AG04449 (cell line): ENCODE results near the gene KAZN.

Source experiments
- CTCF ChIA-PET: fragments of 350-600 bp; formaldehyde crosslinking; extraction: SDS; loops from one replicate; lab custom pipeline; 2021; ENCODE audit warnings: antibody characterized with exemption; lab: Yijun Ruan, JAX
- POLR2A ChIA-PET: fragments of 400-600, 350-600 bp; formaldehyde crosslinking; extraction: SDS; loops from one replicate; lab custom pipeline; 2020; ENCODE audit warnings: antibody characterized with exemption, inconsistent platforms; lab: Yijun Ruan, JAX
- DNase-seq: peaks from one replicate; pipeline ENCODE4 v3.0.0-alpha.2; 2010; ENCODE audit warnings: low read depth, low spot score
- H3K4me3 ChIP-seq: 2 replicates; pipeline ENCODE4 v1.5.1; 2011; ENCODE audit warnings: low read depth, mild to moderate bottlenecking, control low read depth, low read length
- TF ChIP-seq, protein P1 (sequence below): IDR thresholded peaks from one replicate; pipeline ENCODE4 v1.5.1; 2011; ENCODE audit warnings: mild to moderate bottlenecking, moderate library complexity, low read length, control low read depth, inconsistent platforms; ENCODE audit not compliant: insufficient read depth; ENCODE audit errors: missing control alignments

Gene KAZN

DNA sequence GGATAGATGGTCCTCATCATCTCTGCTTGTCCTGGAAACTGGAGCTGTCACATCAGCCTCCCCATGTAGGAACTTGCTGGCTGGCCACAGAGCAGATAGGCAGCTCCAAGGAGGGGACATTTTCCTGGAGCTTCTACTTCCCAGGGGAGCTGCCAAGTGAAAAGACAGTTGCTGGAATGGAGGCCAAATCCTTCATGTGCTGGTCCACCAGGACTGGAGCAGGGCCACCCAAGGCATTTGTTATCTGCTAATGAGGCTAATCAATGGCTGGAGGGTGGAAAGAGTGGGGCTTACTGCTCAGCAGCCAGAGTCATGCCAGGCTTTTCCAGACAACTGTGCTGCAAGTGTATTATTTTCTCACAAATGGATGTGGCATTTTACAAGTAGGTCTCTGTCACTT lies 22.5 kb downstream of the KAZN start:
- ChIA-PET CTCF (no interaction called here), POLR2A (no interaction called here)

DNA sequence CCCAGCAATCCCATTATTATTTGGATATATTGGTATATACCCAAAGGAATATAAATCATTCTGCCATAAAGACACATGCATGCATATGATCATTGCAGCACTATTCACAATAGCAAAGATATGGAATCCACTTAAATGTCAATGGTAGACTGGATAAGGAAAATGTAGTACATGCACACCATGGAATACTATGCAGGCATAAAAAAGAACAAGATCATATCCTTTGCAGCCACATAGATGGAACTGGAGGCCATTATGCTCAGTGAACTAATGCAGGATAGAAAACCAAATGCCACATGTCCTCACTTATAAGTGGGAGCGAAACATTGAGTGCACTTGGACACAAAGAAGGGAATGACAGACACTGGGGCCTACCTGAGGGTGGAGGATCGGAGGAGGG lies 24.6 kb downstream of the KAZN start:
- CTCF ChIA-PET: no interaction called here
- no peak for DNase-seq
- POLR2A ChIA-PET: no interaction called here
- H3K4me3 ChIP-seq: no peak overlapping the region
- TF ChIP-seq, protein P1, sequence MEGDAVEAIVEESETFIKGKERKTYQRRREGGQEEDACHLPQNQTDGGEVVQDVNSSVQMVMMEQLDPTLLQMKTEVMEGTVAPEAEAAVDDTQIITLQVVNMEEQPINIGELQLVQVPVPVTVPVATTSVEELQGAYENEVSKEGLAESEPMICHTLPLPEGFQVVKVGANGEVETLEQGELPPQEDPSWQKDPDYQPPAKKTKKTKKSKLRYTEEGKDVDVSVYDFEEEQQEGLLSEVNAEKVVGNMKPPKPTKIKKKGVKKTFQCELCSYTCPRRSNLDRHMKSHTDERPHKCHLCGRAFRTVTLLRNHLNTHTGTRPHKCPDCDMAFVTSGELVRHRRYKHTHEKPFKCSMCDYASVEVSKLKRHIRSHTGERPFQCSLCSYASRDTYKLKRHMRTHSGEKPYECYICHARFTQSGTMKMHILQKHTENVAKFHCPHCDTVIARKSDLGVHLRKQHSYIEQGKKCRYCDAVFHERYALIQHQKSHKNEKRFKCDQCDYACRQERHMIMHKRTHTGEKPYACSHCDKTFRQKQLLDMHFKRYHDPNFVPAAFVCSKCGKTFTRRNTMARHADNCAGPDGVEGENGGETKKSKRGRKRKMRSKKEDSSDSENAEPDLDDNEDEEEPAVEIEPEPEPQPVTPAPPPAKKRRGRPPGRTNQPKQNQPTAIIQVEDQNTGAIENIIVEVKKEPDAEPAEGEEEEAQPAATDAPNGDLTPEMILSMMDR: no peak

More for the DNA sequence above, 22.5 kb downstream of the KAZN start:
- H3K4me3 ChIP-seq: no peak overlapping the region
- TF ChIP-seq, protein P1: no peak
- no peak for DNase-seq

DNA sequence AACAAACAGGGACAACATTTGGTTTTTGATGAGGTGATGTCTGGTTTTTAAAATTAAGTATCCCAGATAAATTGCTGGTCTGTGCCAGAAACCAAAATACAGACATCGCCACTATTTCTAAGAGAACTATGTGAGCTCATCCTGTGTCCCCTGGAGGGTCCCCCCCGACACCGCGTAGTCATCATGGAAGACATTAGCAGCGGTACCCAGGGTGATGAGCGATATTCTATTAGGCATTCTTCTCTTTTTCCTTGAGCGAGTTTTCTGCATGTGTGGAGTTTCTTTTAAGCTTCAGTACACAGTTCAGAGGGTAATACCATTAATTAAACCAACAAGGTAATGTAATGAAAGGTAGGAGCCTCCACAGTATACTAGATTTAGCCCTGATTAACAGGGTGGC lies 26.5 kb downstream of the KAZN start:
- DNase-seq: no peak
- ChIA-PET POLR2A (no interaction called here), CTCF (no interaction called here)
- no peak overlapping the region for H3K4me3 ChIP-seq
- TF ChIP-seq, protein P1: no peak

DNA sequence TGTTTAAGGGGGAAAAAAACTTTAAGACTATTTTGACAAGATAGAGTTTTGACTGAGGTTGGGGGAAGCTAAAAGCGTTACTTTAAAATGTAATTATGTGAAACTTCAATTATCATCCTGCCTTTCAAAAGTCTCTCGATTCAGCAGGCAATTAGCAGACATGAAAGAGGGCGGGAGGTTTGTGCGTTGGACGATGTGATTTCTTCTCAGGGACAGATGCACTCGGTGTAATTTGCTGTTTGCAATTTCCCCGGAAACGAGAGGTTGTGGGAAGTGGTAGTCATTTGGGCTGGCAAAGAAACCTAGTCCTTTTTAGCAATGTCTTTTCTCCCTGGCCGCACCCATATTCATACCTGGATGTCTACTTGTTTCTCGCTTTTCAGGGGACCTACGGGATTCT lies 27.1 kb downstream of the KAZN start:
- POLR2A ChIA-PET: no interaction called here
- H3K4me3 ChIP-seq: no peak overlapping the region
- CTCF ChIA-PET: no interaction called here
- DNase-seq: no peak
- TF ChIP-seq, protein P1: no peak

DNA sequence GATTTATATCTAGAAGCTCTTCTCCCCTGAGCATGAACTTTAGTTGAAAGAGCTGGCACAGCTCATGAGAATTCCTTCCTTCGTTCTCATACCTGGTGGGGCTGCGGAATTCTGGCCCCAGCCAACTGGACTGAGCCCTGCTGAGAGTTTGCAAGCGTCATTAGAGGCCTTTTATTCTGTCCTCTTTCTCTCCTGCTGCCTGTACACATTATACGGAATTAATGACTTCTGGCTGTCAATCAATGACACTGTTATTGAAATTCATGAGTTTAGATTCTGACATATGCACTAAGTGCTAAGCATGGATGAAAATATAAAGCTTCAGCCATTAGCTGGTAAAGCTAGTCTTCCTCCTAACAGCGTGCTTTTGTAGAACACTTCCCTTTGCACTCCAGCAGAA lies 27.5 kb downstream of the KAZN start:
- POLR2A ChIA-PET: no interaction called here
- CTCF ChIA-PET: no interaction called here
- TF ChIP-seq, protein P1: no peak
- no peak overlapping the region for H3K4me3 ChIP-seq
- DNase-seq: no peak

DNA sequence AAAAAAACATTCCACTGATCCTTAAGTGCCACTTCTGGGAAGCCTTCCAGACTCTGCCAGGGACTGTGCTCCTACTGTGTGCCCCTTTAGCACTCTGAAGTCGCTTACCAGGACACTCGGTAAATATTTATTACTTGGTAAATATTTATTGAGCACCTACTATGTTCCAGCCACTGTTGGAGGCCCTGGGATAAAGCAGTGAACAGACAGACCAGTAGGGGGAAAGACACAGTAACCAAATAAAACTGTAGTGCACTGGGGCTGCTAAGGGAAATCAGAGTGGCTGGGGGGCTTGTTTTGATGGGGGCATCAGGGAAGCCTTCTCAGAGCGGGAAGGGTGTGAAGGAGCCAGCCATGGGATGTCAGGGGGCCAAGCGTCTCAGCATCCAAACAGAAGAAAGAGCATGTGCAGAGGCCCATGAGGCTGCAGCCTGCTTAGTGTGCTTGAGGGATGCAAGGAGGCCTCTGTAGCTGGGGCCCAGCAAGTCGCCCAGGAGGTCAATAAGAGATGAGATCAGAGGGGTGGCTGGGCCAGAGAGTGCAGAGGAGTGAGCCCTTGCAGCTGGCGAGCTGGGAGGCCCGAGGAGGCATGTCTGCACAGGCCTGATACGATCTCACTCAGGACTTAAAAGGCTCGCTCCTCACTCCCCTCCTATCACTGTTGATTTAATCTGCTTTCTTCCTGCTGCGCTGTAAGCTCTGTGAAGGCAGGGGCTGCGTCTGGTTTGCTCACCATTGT lies 28.6 kb downstream of the KAZN start:
- H3K4me3 ChIP-seq: no peak overlapping the region
- TF ChIP-seq, protein P1: no peak
- DNase-seq: no peak
- ChIA-PET CTCF (no interaction called here), POLR2A (no interaction called here)
